Activated CD4-positive, alpha-beta T cell treated with anti-CD3 and anti-CD28 coated beads, Interleukin-2, amount 10 ng/mL, durations not matched to agents 24 days and 14 days (primary cell): ENCODE data around the gene SPON1. TPM values are rescaled to one million over a fixed set of nuclear protein-coding genes. Genes with fewer than 3 reads are reported as not detected.
"Not testable (repeated sequence)": the region's sequence is repeated elsewhere in the genome, so short reads cannot be mapped to it uniquely, and the experiment has no call there.

Source experiments
- DNase-seq: peaks from one replicate; pipeline ENCODE4 v3.0.0; 2022
- H3K27ac Mint-ChIP-seq: one replicate; pipeline ENCODE4 v1.8.0; 2022; ENCODE audit warnings: mild to moderate bottlenecking, mixed read lengths
- H3K27me3 Mint-ChIP-seq: one replicate; pipeline ENCODE4 v1.8.0; 2022; ENCODE audit warnings: mixed read lengths
- H3K36me3 Mint-ChIP-seq: one replicate; pipeline ENCODE4 v1.8.0; 2022; ENCODE audit warnings: low read depth, mild to moderate bottlenecking, mixed read lengths
- H3K4me1 Mint-ChIP-seq: one replicate; pipeline ENCODE4 v1.8.0; 2021; ENCODE audit warnings: mixed read lengths
- H3K4me3 Mint-ChIP-seq: one replicate; pipeline ENCODE4 v1.8.0; 2022; ENCODE audit warnings: mild to moderate bottlenecking, moderate library complexity, mixed read lengths
- H3K9me3 Mint-ChIP-seq: one replicate; pipeline ENCODE4 v1.8.0; 2021; ENCODE audit warnings: mixed read lengths
- intact Hi-C: fragments of 100-400 bp; cut with micrococcal nuclease; formaldehyde crosslinking; loops from one replicate; pipeline ENCODE4 v1.15.1; 2023
- total RNA-seq: library from RNA; stranded (reverse); gene quantifications from 2 replicates; pipeline ENCODE4 v1.2.3, GENCODE V29; 2022

The SPON1 gene
- total RNA-seq, 1 donor from 2014 or later: 0.42 TPM

DNA sequence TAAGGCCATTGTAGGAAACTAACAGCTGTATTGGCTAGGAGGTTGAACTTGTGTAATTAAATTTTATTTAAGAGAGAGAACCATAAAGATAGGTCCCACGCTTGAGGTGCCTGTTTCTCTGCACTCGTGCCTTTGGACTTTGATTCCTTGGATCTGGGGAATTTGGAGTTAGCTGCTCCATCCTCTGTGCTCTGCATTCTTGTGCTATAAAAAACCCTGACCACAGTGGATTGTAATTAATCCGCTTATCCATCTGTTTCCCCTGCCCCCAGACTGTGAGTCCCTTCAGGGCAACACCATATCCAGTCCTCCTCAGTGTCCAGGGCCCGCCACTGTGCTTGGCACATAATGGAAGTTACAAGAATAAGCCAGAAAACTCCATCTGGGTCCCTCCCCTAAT is 169.8 kb downstream of the SPON1 start:
- DNase-seq: no peak
- intact Hi-C loops: no loop called here
- Mint-ChIP-seq H3K27ac (no peak overlapping the region), H3K9me3 (peaks cover 7% of the 10 kb centered on the region), H3K4me1 (no peaks in the 10 kb centered on the region), H3K36me3 (no peaks in the 10 kb centered on the region), H3K4me3 (no peak overlapping the region), H3K27me3 (no peaks in the 10 kb centered on the region)

DNA sequence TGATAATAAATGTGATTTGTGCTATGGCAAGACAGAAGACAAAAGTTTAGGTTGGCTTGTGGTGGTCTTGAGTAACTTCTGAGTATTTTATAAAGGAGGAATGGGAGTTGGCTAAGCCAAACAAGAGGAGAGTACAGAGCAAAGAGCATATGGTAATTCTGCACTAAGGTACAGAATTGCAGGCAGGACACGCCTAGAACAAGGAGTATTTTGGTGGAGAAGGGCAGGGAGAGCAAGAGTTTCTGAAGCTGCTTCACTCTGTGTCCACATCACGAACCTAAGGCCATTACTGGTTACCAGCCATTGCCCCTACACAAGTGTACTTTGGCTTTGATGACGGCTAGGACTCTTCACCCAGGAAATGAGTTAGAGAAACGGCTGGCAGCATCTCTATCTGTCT is 170.9 kb downstream of the SPON1 start:
- Mint-ChIP-seq H3K4me3 (no peak overlapping the region), H3K4me1 (no peaks in the 10 kb centered on the region)
- DNase-seq: no peak

DNA sequence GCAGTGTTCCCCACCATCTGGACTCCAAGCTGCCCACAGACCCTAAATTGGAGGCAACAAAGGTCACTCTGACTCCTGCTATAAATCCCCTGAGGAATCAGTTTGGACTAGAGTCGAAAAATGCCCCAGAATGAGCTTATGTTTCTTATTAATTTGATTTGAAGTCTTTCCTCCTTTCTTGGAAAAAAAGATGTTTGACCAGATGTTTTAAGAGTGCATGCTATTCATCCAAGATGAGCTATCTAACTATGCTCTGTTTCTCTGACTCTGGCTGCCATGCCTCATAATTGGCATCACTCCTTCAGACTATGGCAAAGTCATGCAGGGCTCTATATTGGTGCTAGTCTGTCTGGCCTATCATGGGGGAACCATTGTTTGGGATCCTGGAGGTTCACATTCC is 174.0 kb downstream of the SPON1 start:
- Mint-ChIP-seq H3K27ac (no peak overlapping the region), H3K4me3 (no peak overlapping the region), H3K4me1 (no peaks in the 10 kb centered on the region), H3K27me3 (no peaks in the 10 kb centered on the region), H3K36me3 (no peaks in the 10 kb centered on the region), H3K9me3 (no peaks in the 10 kb centered on the region)
- intact Hi-C loops: no loop called here
- DNase-seq: no peak

More for the DNA sequence above, 170.9 kb downstream of the SPON1 start:
- Mint-ChIP-seq H3K36me3 (no peaks in the 10 kb centered on the region), H3K27ac (no peak overlapping the region), H3K9me3 (peaks cover 6% of the 10 kb centered on the region), H3K27me3 (no peaks in the 10 kb centered on the region)
- intact Hi-C loops: no loop called here

DNA sequence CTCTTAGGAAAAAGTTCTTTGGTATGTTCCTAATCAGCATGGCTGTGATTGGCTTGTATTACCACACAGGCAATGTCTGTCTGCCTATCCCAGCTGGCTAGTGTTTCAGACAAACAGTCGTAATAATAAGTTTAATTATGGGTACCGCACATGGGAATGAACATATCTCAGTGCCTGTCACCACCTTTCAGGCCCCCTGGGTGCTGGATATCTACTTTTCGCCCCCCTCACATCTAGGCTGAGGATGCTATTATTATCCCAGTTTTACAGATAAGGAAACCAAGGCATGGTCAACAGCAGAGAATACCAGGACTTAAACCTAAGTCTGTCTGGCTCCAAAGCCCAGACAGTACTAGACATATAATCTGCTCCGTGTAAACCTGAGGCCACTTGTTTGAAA is 174.8 kb downstream of the SPON1 start:
- no peaks in the 10 kb centered on the region for H3K9me3 Mint-ChIP-seq
- no peaks in the 10 kb centered on the region for H3K36me3 Mint-ChIP-seq
- H3K27ac Mint-ChIP-seq: no peak overlapping the region
- H3K27me3 Mint-ChIP-seq: peaks cover under 1% of the 10 kb centered on the region
- intact Hi-C loops: no loop called here
- DNase-seq: peak; percentile 34
- no peaks in the 10 kb centered on the region for H3K4me1 Mint-ChIP-seq
- no peak overlapping the region for H3K4me3 Mint-ChIP-seq

DNA sequence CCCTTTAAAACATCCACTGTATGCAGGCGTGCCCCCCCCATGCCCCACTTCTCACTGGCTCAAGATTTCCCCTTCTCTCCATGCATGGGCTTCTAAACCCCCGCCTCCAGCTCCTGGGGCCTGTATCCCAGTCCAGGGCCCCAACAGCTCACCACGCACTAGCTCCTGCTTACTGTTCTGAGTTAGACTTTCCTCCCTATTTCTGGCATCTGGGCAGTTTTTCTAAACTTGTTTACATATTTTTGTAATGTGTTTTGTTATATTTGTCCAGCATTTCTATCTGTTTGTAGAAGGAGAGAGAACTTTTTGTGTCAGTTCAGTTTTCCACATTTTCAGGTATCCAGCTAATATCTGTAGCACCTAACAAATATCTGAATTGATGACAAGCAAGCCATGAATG is 178.5 kb downstream of the SPON1 start:
- H3K36me3 Mint-ChIP-seq: no peaks in the 10 kb centered on the region
- no peak overlapping the region for H3K4me3 Mint-ChIP-seq
- H3K4me1 Mint-ChIP-seq: no peaks in the 10 kb centered on the region
- H3K27me3 Mint-ChIP-seq: peaks cover 8% of the 10 kb centered on the region
- H3K9me3 Mint-ChIP-seq: no peaks in the 10 kb centered on the region
- intact Hi-C loops: no loop called here
- no peak overlapping the region for H3K27ac Mint-ChIP-seq
- peak; percentile 32 for DNase-seq

DNA sequence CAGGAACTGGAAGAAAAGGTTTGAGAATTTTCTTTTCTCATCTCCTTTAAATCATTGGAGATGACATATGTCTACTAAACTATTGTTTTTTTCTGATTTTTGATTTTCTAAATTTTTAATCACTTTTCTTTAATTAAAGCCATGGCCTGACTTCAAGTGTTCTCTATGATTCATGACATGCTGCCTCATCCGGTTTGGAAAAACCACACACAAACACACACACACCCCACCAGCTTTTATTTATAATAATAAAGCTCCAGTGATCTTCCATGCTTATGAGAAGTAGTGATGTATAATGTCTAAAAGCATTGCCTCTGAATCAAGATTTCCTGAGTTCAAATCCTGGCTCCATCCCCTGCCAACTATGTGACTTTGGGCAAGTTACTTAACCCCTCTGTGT is 179.2 kb downstream of the SPON1 start:
- Mint-ChIP-seq H3K27me3 (peaks cover 8% of the 10 kb centered on the region), H3K4me1 (no peaks in the 10 kb centered on the region), H3K27ac (no peak overlapping the region), H3K4me3 (no peak overlapping the region), H3K36me3 (no peaks in the 10 kb centered on the region), H3K9me3 (no peaks in the 10 kb centered on the region)
- peak; percentile 11 for DNase-seq
- intact Hi-C loops: no loop called here

DNA sequence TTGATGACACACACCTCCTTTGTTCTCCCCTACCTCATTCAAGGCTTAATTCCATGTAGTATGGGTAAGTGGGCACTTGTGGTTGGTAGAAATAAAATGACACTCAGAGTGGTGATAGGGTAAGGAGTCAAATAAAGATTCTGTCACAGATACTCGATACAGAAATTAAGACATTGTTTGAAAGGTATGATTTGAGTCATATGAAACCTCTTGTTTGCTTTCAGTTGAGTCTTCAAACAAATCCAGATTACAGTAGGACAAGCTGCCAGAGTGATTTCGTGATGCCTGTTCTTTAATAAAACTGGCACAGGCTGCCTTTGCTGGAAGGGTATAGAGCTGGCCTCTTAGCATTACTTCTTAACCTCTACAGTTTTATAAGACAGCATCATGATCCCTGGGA is 182.4 kb downstream of the SPON1 start:
- Mint-ChIP-seq H3K36me3 (no peaks in the 10 kb centered on the region), H3K9me3 (no peaks in the 10 kb centered on the region), H3K4me1 (no peaks in the 10 kb centered on the region), H3K27ac (no peak overlapping the region), H3K27me3 (peaks cover 10% of the 10 kb centered on the region), H3K4me3 (no peak overlapping the region)
- intact Hi-C loops: no loop called here
- DNase-seq: peak; percentile 48

DNA sequence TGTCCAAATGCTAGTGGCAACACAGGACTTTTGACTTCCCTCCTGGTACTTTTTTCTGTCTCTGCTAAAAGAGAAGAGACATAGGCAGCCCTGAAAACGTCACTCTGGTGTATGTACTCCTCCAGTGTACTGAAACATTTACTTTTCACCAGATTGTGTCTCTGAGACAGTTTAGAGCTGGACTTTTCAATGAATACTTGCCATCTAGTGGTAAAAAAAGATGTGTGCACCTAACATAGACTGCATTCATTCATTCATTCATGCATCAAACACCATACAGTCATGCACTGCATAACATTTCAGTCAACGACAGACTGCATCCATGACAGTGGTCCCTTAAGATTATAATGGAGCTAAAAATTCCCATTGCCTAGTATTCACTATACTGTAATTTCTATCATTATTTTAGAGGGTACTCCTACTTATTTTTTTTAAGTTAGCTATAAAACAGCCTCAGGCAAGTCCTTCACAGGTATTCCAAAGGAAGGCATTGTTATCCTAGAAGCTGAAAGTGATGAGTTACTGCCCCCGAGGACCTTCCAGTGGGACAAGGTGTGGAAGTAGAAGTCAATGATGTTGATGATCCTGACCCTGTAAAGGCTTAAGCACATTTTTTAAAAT is 186.2 kb downstream of the SPON1 start:
- no peak overlapping the region for H3K27ac Mint-ChIP-seq
- no peaks in the 10 kb centered on the region for H3K4me1 Mint-ChIP-seq
- peaks cover 13% of the 10 kb centered on the region for H3K27me3 Mint-ChIP-seq
- intact Hi-C loops: loop anchor here (1.0 to 2.0 kb wide), 3 partner anchors 101 to 376 kb away; no protein-coding TSS in a partner anchor
- H3K36me3 Mint-ChIP-seq: no peaks in the 10 kb centered on the region
- no peak overlapping the region for H3K4me3 Mint-ChIP-seq
- H3K9me3 Mint-ChIP-seq: peaks cover 3% of the 10 kb centered on the region
- peak; percentile 63 for DNase-seq

DNA sequence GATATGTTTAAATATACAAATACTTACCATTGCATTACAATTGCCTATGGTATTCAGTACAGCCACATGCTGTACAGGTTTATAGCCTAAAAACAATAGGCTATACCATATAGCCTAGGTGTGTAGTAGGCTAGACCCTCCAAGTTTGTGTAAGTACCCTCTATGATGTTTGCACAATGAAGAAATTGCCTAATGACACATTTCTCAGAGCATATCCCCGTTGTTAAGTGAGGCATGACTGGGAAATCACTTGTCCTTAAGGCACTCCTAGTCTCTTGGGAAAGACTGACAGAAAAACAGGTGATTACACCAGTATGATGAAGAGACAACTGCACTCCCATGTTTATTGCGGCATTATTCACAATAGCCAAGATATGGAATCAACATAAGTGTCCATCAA is 187.2 kb downstream of the SPON1 start:
- peak; percentile 6 for DNase-seq
- intact Hi-C loops: loop anchor here (2.0 kb wide), 1 partner anchor 377 kb away; no protein-coding TSS in a partner anchor
- Mint-ChIP-seq H3K36me3 (no peaks in the 10 kb centered on the region), H3K27me3 (peaks cover 13% of the 10 kb centered on the region), H3K4me1 (no peaks in the 10 kb centered on the region), H3K27ac (no peak overlapping the region), H3K9me3 (peaks cover 4% of the 10 kb centered on the region), H3K4me3 (no peak overlapping the region)

DNA sequence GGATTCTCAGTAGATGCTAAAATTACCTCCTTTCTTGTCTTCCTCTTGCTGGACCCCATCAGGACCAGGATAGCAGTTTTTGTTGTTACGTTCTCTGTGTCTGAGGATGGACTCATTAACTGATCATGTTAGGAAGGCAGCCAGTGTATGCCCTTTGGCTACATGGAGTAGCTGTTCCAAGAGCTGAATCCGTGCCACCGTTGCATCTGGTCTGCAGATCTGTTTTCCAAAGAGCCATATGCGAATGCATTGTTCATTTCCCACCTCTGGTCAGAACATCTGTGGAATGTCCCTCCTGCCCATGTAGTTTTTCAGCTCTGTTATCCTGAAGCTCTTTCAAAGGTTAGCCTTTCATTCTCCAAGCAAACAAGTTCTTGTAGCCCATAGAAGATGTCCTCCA is 188.4 kb downstream of the SPON1 start:
- no peaks in the 10 kb centered on the region for H3K4me1 Mint-ChIP-seq
- intact Hi-C loops: no loop called here
- H3K27ac Mint-ChIP-seq: no peak overlapping the region
- peaks cover 13% of the 10 kb centered on the region for H3K27me3 Mint-ChIP-seq
- H3K36me3 Mint-ChIP-seq: no peaks in the 10 kb centered on the region
- H3K9me3 Mint-ChIP-seq: peaks cover 9% of the 10 kb centered on the region
- DNase-seq: peak; percentile 48
- no peak overlapping the region for H3K4me3 Mint-ChIP-seq

DNA sequence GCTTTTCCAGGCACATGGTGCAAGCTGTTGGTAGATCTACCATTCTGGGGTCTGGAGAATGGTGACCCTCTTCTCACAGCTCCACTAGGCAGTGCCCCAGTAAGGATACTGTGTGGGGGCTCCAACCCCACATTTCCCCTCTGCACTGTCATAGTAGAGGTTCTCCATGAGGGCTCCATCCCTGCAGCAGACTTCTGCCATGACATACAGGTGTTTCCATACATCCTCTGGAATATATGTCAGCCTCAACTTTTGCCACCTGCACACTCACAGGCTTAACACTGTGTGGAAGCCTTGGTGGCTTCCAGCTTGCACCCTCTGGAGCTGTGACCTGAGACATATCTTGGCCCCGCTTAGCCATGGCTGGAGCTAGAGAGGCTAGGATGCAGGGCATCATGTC is 191.6 kb downstream of the SPON1 start:
- Mint-ChIP-seq H3K9me3 (peaks cover 19% of the 10 kb centered on the region), H3K27me3 (peaks cover 16% of the 10 kb centered on the region)
- H3K4me3 Mint-ChIP-seq, H3K4me1 Mint-ChIP-seq, H3K27ac Mint-ChIP-seq, DNase-seq, H3K36me3 Mint-ChIP-seq, intact Hi-C loops: not testable (repeated sequence)

DNA sequence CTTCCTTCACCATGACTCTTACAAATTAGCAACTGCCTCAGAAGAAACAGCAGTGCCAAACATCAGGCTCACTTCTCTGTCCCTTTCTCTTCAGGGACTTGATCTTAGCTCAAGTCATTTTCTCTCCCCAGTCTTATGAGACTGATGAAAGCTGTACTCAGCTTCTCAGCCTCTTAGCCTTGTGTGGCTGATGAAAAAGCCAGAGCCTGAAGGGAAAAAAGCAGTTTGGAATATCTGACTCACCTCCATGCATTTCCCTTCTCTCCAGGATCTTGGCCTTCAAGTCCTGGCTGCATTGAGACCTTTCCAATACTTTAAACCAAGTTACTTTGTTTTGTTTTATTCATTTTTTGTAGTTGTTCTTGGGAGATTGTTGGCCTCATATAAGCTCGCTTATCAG is 195.9 kb downstream of the SPON1 start:
- intact Hi-C loops: no loop called here

DNA sequence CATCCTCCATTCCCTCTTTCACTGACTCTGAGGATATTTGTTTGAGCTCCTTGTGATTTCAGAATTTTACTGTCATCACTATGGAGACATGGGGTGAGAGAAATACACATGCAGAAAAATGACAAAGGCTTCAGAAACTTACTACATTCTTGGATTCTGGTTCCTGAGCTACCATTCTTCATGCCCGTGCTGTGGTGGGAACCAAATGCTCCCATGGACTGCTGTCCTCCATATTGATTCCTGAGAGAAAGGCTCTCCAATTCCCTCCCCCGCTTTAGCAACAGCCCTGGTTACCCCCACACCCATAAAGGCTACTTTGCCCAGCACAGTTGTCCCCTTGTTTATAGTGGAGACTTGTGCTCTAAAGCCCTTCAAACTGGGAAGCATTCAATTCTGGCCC is 201.1 kb downstream of the SPON1 start:
- H3K4me3 Mint-ChIP-seq: no peak overlapping the region
- H3K36me3 Mint-ChIP-seq: no peaks in the 10 kb centered on the region
- peaks cover 21% of the 10 kb centered on the region for H3K9me3 Mint-ChIP-seq
- no peak for DNase-seq
- peaks cover 6% of the 10 kb centered on the region for H3K4me1 Mint-ChIP-seq
- H3K27ac Mint-ChIP-seq: no peak overlapping the region
- no peaks in the 10 kb centered on the region for H3K27me3 Mint-ChIP-seq
- intact Hi-C loops: no loop called here

More for the DNA sequence above, 195.9 kb downstream of the SPON1 start:
- Mint-ChIP-seq H3K27ac (no peak overlapping the region), H3K9me3 (peaks cover 19% of the 10 kb centered on the region), H3K4me1 (no peaks in the 10 kb centered on the region), H3K36me3 (no peaks in the 10 kb centered on the region), H3K4me3 (no peak overlapping the region), H3K27me3 (peaks cover 5% of the 10 kb centered on the region)
- no peak for DNase-seq

DNA sequence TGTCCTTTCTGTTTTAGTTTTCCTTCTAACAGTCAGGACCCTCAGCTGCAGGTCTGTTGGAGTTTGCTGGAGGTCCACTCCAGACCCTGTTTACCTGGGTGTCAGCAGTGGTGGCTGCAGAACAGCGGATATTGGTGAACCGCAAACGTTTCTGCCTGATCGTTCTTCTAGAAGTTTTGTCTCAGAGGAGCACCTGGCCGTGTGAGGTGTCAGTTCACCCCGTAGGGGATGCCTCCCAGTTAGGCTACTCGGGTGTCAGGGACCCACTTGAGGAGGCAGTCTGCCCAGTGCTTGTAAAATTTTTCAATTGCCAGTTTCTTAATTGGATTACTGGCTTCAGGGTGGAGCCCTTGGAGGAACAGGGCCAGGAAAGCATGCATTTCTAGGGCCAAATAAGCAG is 211.2 kb downstream of the SPON1 start:
- H3K4me1 Mint-ChIP-seq, DNase-seq, H3K27ac Mint-ChIP-seq, H3K27me3 Mint-ChIP-seq, H3K36me3 Mint-ChIP-seq, intact Hi-C loops, H3K4me3 Mint-ChIP-seq, H3K9me3 Mint-ChIP-seq: not testable (repeated sequence)
